BE2C (cell line): Measurements from ENCODE around the gene FAM110A.

Experiments used
- DNase-seq: peaks from one replicate; pipeline ENCODE4 v3.0.0-alpha.2; 2020
- H3K27me3 ChIP-seq: fragments of 250-450 bp; sonication (Bioruptor Pico); 2 replicates; pipeline ENCODE4 v1.5.1; 2020; ENCODE audit warnings: mild to moderate bottlenecking
- H3K36me3 ChIP-seq: fragments of 250-450 bp; sonication (Bioruptor Pico); 2 replicates; pipeline ENCODE4 v1.5.1; 2020; ENCODE audit warnings: mild to moderate bottlenecking
- H3K4me1 ChIP-seq: fragments of 250-450 bp; sonication (Bioruptor Pico); 2 replicates; pipeline ENCODE4 v1.5.1; 2020
- H3K4me3 ChIP-seq: 2 replicates; pipeline ENCODE4 v1.5.1; 2011; ENCODE audit warnings: low read depth, low read length
- H3K9me3 ChIP-seq: fragments of 250-450 bp; sonication (Bioruptor Pico); 2 replicates; pipeline ENCODE4 v1.5.1; 2020
- CTCF ChIP-seq: IDR thresholded peaks from 2 replicates; pipeline ENCODE4 v1.5.1; 2012; ENCODE audit warnings: mild to moderate bottlenecking, low read depth, low read length

Gene FAM110A

DNA sequence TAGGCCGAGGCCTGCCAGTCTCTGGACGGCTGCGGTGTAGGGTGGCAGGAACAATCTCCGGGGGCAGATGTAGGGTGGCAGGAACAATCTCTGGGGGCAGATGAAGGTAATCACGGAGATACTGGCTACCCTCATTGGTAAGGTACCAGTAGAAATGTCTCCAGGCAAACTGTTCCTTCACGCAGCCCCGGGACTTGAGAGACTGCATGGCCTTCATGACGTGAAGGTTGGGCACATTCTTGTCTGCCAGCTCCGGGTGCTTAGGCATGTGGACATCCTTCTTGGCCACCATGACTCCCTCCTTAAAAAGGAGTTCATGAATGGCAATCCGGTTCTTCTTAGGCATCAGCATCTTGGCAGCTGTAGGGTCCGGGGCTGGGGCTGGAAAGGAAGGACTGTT, 6.1 kb downstream of the FAM110A start:
- Histone ChIP-seq H3K4me3 (no peak overlapping the region), H3K27me3 (no peaks in the 10 kb centered on the region), H3K4me1 (no peaks in the 10 kb centered on the region), H3K9me3 (no peaks in the 10 kb centered on the region), H3K36me3 (no peaks in the 10 kb centered on the region)
- no peak for TF ChIP-seq CTCF
- DNase-seq, result no peak

GRCh38 chr20:840503-840857, 7.0 kb downstream of the FAM110A start:
- no peak for TF ChIP-seq CTCF
- no peaks in the 10 kb centered on the region for H3K36me3 ChIP-seq
- H3K4me3 ChIP-seq, result no peak overlapping the region
- H3K27me3 ChIP-seq, result no peaks in the 10 kb centered on the region
- DNase-seq, result no peak
- H3K4me1 ChIP-seq, result no peaks in the 10 kb centered on the region
- H3K9me3 ChIP-seq, result no peaks in the 10 kb centered on the region

DNA sequence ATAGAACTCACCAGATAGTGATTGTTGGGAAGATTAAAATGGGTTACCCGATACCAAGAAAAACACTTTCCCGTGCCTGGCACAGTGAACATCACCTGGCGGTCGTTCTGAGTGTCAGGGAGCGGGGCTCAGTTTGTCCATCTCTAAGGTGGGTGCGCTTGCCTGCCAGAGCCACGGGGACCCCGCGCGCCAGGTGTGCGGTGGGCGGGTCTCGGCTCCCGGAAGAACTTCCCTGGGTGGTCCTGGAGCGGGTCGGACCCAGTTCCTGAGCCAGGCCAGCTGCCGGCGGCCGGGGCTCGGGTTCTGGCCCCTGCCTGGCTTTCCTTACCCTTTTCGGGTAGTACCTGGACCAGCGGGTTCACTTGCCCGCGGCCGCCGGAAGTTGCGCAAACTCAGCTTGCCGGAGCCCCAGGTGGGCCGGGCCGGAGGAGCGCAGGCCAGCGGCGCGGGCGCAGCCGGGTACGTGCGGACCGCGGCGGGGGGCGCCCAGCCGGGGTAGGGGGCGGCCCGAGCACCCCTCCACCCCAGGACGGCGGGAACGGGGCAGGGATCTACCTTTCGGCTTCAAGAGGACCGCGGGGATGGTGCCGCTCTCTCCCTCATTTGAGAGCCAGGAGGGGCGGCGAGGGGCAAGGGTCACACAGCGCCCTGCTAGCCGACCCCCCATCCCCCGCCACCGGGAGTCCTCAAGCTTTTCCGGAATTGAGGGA, 7.5 kb downstream of the FAM110A start:
- no peak for TF ChIP-seq CTCF
- Histone ChIP-seq H3K27me3 (no peaks in the 10 kb centered on the region), H3K4me3 (no peak overlapping the region), H3K9me3 (no peaks in the 10 kb centered on the region), H3K4me1 (no peaks in the 10 kb centered on the region), H3K36me3 (no peaks in the 10 kb centered on the region)
- DNase-seq, result no peak

GRCh38 chr20:841568-842546, 8.3 kb downstream of the FAM110A start:
- H3K4me3 ChIP-seq, result no peak overlapping the region
- no peaks in the 10 kb centered on the region for H3K36me3 ChIP-seq
- H3K4me1 ChIP-seq, result no peaks in the 10 kb centered on the region
- no peaks in the 10 kb centered on the region for H3K27me3 ChIP-seq
- no peaks in the 10 kb centered on the region for H3K9me3 ChIP-seq
- DNase-seq, result no peak
- TF ChIP-seq CTCF, result no peak

DNA sequence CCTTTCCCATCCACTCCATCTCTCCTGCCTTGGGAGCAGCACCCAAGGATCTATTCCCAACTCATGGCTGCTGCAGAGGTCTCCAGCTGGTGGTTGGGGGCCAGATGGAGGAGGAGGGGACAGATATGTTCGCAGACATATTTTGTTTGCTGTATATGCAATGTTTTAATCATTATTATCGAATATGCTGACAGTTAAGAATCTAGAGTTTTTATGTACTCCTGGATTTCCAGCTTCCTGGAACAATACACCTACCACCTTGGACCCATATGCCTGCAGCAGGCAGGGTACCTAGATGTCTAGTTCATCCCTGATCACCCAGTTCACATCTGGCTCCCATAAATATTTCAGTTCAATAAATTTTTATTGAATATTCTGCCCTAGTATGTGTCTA, 9.0 kb downstream of the FAM110A start:
- TF ChIP-seq CTCF, result no peak
- H3K4me1 ChIP-seq, result no peaks in the 10 kb centered on the region; the same call in 1 of the 2 replicates
- no peak overlapping the region for H3K4me3 ChIP-seq
- no peaks in the 10 kb centered on the region for H3K27me3 ChIP-seq
- DNase-seq, result no peak
- H3K36me3 ChIP-seq, result no peaks in the 10 kb centered on the region
- no peaks in the 10 kb centered on the region for H3K9me3 ChIP-seq

GRCh38 chr20:843912-844311, 10.4 kb downstream of the FAM110A start:
- Histone ChIP-seq H3K4me1 (no peaks in the 10 kb centered on the region; the same call in 1 of the 2 replicates), H3K27me3 (no peaks in the 10 kb centered on the region)

More at GRCh38 chr20:843912-844311, 10.4 kb downstream of the FAM110A start:
- no peak for DNase-seq
- H3K4me3 ChIP-seq, result no peak overlapping the region
- H3K36me3 ChIP-seq, result no peaks in the 10 kb centered on the region
- H3K9me3 ChIP-seq, result no peaks in the 10 kb centered on the region
- TF ChIP-seq CTCF, result no peak
